Measurements from ENCODE around the gene ACP7.
"Not testable (repeated sequence)": the region's sequence is repeated elsewhere in the genome, so short reads cannot be mapped to it uniquely, and the experiment has no call there.

ACP7 gene

DNA sequence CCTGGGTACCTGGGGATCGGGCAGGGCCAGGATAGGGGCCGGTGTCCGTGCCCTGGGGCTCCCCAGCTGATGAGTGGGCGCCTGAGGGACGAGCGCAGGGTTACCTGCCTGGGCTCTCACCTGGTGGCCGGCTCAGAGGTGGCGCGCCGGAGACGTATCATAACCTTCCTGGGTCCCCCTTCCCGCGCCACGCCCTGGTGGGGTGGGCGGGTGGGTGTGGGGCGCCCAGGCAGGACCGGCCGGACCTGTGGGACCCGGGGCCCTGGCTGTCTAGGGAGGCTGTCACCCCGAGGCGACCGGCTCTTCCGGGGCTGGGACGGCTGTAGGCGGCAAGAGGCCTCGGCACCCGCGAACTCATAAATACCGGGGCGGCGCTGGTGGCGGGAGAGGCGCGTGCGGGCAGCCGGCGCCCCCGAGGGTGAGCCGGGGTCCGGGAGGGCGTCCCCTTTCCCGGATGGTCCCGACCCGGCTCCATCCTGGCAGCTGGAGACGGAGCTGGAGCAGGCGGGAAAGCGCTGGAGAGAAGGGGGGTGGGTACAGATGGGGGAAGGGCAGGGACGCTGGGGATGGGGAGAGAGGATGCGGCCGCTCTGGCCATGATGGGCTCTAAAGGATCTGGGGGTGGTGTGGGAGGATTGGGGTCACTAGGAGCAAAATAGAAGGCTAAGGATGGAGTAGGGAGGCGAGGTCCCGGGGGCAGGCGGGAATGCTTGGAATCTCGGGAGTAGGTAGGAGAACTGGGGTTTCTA lies at the start of gene ACP7:
Gene ACP7 (plus strand): TSS at position 386 of the 749 bp plus-strand sequence. CDS start 902 bp downstream, outside the sequence.
- DNase-seq = no peak

DNA sequence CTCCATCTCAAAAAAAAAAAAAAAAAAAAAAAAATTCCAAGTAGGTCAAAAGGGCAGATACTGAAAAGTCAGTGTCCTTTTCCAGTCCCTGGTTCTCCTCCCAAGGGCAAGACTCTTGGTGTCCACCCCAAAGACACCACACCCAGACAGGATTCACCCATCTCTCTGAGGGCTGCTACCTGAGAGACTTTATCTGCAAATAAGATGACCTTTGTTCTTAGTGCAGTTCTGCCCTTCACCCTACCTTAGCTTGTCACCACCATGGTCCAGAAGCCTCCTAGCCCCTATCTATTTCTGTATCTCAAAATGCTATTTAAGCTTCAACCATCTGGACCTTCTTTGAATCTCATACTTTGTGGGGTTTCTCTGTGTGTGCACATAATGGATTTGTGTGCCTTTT lies 47.6 kb upstream of the ACP7 start:
- DNase-seq = no peak

GRCh38 chr19:39037194-39037593 lies 47.0 kb upstream of the ACP7 start:
- no peak for DNase-seq

- no peak for DNase-seq
These were observed 46.1 kb upstream of the ACP7 start for GRCh38 chr19:39038098-39038497.

DNA sequence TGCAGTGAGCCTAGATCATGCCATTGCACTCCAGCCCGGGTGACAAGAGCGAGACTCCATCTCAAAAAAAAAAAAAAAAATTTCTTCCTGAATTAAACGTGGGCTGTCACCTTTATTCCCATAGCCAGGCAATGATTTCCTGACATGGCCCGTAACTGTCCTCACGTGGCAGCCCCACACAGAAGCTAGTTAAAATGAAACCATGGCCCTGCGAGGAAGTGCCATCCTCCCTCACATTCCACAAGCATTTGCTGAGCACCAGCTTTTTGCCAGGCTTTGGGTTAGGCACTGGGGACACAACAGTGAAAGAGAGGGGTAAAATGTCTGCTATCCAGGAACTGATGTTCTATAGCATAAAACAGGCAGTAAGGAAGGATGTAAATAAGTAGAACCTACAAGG lies 38.7 kb upstream of the ACP7 start:
- DNase-seq = no peak

DNA sequence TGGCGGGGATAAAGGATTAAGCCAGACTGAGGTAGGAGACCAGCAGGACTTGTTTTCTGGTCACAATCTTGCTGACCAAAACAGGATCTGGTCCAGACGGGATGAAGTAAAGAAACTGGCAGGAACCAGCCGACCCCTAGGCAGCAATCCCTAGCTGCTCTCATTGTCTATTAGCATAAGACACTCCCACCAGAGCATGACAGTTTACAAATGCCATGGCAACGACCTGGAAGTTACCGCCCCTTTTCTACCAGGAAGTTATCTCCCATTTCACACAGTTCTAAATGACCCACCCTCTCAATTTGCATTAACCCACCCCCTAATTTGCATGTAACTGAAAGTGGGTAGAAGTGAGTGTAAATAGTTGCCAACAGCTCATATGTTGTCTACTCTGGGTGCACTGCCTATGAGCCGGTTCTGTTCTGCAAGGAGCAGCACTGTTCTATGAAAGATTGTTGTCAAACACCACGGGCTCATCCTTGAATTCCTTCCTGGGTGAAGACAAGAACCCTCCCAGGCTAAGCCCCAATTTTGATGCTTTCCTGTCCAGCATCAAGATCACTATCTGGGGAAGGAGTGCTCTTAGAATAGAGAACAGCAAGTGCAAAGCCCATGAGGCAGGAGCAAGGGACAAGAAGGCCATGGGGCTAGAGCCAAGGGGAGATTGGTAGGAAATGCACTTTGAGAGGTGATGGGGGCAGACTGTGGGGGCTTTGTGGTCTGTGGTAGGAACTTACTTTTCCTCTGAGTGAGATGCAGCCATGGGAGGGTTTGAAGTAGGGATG lies 37.9 kb upstream of the ACP7 start:
- DNase-seq = no peak

DNA sequence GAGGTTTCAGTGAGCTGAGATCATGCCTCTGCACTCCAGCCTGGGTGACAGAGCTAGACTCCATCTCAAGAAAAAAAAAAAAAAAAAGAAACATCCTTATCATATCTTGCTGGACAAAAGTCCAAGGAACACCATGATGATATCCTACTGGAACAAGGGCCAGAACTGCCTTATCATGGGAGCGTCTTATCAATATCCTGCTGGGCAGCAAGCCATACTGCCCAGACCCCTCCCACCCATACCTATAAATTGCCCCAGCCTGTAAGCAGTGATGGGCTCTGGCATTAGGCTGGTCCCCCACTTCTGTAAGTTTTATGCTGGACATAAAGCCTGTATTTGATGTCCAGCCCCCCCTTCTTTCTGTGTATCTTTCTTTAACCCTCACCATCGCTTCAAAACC lies 37.1 kb upstream of the ACP7 start:
- no peak for DNase-seq

GRCh38 chr19:39052243-39052746 lies 31.9 kb upstream of the ACP7 start:
- DNase-seq = no peak

DNA sequence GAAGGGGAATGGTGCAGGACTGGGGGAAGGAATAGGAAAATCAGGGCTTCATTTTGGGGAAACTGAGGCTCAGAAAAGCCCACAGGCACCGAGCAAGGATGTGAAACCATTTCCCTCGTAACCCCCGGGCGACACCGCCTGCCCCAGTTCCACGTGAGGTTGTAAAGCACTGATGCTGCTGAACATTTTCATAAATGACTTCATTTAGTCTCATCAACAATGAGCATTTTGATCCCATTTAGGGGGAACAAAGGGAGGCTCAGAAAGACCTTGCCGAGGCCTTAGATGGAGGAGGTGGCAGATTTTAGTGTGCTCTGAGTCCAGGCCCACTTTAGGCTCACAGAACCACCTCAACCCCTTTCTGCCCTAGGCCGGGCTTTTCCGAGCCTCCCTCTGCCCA lies 31.3 kb upstream of the ACP7 start:
- DNase-seq = no peak

GRCh38 chr19:39053276-39054090 lies 30.7 kb upstream of the ACP7 start:
- DNase-seq = no peak

- DNase-seq = no peak
These were observed 30.1 kb upstream of the ACP7 start for GRCh38 chr19:39054091-39054470.

- DNase-seq = no peak
These were observed 26.6 kb upstream of the ACP7 start for GRCh38 chr19:39057615-39058014.

DNA sequence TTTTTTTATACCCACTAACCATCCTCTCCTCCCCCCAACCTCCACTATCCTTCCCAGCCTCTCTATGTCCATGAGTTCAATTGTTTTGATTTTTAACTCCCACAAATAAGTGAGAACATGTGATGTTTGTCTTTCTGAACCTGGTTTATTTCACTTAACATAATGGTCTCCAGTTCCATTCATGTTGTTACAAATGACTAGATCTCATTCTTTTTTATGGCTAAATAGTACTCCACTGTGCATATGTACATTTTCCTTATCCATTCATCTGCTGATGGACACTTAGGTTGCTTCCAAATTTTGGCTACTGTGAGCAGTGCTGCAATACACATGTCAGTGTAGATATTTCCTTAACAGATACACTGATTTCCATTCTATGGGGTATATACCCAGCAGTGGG lies 24.9 kb upstream of the ACP7 start:
- no peak for DNase-seq

DNA sequence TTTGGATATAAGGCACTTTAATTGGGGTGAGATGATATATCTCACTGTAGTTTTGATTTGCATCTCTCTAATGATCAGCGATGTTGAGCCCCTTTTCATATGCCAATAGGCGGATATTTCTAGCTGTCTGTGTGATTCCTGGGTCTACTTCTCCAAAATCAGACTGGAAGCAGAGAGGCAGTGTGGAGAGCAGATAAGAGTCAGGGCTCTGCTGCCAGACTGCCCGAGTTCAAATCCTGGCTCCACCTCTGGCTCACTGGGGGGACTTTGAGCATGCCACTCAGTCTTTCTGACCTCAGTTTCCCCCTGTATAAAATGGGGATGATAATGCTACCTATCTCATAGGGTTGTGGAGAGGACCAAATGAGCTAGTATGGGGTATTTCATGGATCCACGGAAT lies 24.0 kb upstream of the ACP7 start:
- no peak for DNase-seq

DNA sequence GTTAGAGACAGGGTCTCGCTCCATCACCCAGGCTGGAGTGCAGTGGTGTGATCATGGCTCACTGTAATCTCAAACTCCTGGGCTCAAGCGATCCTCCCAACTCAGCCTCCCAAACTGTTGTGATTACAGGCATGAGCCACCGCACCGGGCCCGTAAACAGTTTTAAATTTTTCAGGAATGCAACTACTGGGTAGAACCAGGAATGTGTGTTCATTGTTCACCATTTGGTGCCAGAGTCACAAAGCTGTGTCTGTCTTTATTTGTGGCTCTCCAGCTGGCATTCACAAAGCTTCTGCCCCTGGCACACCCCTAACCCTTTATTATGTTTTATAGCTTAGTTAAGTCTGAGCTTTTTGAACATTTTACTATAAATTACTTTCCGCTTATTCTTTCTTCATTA lies 19.8 kb upstream of the ACP7 start:
- no peak for DNase-seq

DNA sequence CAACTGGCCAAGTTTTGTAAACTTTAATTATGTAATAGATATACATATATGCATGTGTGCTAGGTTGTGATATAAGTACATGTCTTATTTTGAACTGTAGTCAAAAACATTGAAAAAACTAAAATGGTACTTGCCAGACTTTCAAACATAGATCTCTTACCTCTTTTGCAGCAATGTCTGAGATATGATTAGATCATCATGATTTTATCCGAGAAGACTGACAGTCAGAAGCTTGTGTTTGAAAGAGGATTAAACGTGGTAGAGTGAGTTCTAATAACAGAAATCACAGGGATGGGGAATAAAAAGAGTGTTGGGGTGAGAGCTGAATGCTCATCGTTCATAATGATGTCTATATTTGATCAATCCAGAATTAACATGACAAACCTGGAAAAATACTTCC lies 18.2 kb upstream of the ACP7 start:
- DNase-seq = no peak

DNA sequence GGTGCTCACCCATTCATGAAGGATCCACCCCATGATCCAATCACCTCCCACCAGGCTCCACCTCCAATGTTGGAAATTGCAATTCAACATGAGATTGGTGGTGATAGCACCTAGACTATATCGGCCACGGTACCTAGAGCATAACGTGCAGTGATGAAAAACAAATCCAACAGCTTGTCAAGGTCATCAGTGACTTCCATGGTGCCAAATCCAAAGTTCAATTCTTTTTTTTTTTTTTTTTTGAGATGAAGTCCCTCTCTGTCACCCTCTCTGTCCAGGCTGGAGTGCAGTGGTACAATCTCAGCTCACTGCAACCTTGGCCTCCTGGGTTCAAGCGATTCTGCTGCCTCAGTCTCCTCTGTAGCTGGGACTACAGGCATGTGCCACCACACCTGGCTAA lies 17.1 kb upstream of the ACP7 start:
- no peak for DNase-seq

DNA sequence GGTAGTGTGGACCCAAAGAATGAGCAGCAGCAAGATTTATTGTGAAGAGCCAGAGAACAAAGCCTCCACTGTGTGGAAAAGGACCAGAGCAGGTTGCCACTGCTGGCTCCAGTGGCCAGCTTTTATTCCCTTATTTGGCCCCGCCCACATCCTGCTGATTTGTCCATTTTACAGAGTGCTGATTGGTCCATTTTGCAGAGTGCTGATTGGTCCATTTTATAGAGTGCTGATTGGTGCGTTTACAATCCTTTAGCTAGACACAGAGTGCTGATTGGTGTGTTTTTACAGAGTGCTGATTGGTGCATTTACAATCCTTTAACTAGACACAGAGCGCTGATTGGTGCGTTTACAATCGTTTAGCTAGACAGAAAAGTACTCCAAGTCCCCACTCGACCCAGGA lies 15.9 kb upstream of the ACP7 start:
- not testable (repeated sequence) for DNase-seq

DNA sequence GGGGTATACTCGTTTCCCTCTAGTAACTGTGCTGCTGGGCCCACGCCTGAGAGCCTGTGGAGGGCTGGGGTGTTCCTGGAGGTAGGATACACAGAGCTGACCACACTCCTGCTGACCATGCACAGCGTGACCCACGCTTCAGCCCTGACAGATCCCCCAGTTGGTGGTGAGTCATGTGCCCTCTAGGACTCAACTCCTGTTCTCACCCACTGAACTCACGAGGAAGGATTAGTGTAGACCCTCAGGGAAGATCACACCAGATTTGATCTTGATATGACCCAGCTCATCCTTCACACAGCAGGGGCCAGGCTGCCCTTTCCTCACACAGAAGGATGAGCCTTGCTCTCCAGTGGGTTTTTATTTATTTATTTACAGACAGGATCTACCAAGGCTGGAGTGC lies 13.3 kb upstream of the ACP7 start:
- no peak for DNase-seq

DNA sequence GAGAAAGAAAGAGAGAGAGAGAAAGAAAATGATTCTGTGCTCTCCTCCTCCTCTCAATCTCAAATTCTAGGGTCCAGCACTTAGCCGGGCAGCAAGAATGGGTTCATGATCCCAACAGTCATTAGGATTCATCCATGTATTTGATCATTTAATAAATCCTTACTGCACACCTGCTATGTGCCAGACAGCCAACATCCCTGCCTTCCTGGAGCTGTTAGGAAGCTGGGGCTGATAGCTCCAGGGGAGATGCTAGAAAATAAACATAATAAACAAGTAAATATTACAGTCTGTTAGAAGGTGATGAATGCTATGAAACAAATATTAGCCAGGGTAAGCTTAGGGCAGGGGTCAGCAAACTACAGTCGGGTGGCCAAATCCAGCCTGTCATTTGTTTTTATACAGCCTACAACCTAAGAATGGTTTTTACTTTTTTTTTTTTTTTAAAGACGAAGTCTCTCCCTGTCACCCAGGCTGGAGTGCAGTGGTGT lies 9.9 kb upstream of the ACP7 start:
- no peak for DNase-seq

GRCh38 chr19:39074942-39075341 lies 9.2 kb upstream of the ACP7 start:
- DNase-seq = no peak

DNA sequence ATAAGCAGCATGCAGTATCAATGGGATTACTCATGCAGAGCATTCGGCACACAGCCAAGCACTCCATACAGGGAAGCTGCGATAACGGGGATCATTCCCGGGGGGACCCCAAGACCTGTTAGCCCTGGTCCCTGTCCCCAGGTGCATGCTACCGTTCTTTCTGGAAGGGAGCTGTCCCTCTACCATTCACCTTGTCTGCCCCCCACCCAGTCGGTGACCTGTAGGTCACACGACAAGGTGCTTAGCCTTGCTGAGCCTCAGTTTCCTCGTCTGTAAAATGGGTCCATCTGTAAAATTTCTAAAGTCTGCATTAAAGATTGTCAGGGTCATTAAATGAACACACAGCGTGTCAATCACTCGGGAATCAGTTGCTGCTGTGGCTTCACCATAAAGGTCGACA lies 6.8 kb upstream of the ACP7 start:
- DNase-seq = no peak

DNA sequence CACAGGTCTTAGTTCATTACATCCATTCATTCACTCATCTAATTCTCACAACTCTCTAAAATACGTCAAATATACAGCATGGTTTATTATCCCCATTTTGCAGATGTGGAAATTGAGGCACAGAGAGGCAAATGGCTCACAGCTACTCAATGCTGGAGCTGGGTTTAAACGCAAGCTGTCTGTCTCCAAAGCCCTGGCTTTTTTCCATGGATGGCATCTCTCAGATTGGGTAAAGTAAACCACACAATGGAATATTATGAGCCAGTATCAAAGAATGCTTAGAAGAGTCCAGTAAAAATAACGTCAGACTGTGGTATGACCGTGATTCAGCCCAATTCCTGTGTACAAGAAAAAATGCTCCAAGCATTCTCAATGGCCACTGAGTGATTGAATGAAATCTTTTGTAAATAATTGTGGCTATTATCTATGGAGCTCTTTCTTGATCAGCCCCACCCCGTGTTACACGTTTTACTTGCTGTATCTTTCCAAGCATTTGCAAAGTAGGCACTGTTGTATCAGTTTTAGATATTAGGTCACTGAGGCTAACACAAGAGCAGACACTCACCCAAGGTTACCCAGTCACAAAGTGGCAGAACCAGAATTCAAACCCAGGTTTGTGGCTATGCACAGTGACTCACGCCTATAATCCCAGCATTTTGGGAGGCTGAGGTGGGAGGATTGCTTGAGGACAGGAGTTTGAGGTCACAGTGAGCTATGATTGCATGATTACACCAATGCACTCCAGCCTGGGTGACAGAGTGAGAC lies 5.5 kb upstream of the ACP7 start:
- no peak for DNase-seq

Data from NCI-H2171 (cell line).